ENCODE measurements around the gene PGM1.
A peak's percentile ranks its signal among the peaks of the same experiment; 100 is the strongest.

PGM1 gene

GRCh38 chr1:63593303-63593885 lies at the start of gene PGM1:
Gene PGM1 (plus strand): TSS chr1:63593411. CDS start chr1:63593489, 78 bp downstream.
- no peak for TF ChIP-seq EZH2phosphoT487 (IDR thresholded peaks at IDR 0.05; ENCODE audit: borderline replicate concordance)
- TF ChIP-seq CTCF (conservative IDR thresholded peaks at IDR 0.05; ENCODE audit: low read length), result no peak
- peak within 1 kb of the TSS; percentile 99 for H3K4me3 ChIP-seq (ENCODE audit: low read length, poor library complexity, severe bottlenecking)
- peak within 1 kb of the TSS; percentile 86 for H3K4me2 ChIP-seq (ENCODE audit: low read depth, low read length, poor library complexity, severe bottlenecking)
- no peaks in the 10 kb centered on the region for H3F3A ChIP-seq (ENCODE audit: low read depth)
- H3K9ac ChIP-seq (ENCODE audit: low read depth, low read length, poor library complexity, severe bottlenecking), result peak within 1 kb of the TSS; percentile 89
- peaks cover 32% of the 10 kb centered on the region for H3K4me1 ChIP-seq (ENCODE audit: insufficient read depth, low read length, poor library complexity, severe bottlenecking)
- peak within 1 kb of the TSS; percentile 98 for H2AFZ ChIP-seq (ENCODE audit: low read length)
- H3K9me2 ChIP-seq (replicated peaks; ENCODE audit: low read depth, low read length), result no peaks in the 10 kb centered on the region
- H4K20me1 ChIP-seq (ENCODE audit: insufficient read depth, low read length, poor library complexity, severe bottlenecking), result peaks cover 18% of the 10 kb centered on the region
- no peaks in the 10 kb centered on the region for H3K27me3 ChIP-seq (ENCODE audit: insufficient read depth, low read length, poor library complexity, severe bottlenecking)
- H3K36me3 ChIP-seq (ENCODE audit: insufficient read depth, low read length), result no peaks in the 10 kb centered on the region
- H3K79me2 ChIP-seq (ENCODE audit: insufficient read depth, low read length), result peaks cover 63% of the 10 kb centered on the region
- H3K9me3 ChIP-seq (ENCODE audit: insufficient read depth, low read depth, low read length), result no peaks in the 10 kb centered on the region

GRCh38 chr1:63545780-63546179 lies 47.4 kb upstream of the PGM1 start:
- TF ChIP-seq CTCF (conservative IDR thresholded peaks at IDR 0.05; ENCODE audit: low read length) (no peak), EZH2phosphoT487 (IDR thresholded peaks at IDR 0.05; ENCODE audit: borderline replicate concordance) (no peak)
- Histone ChIP-seq H3K9me2 (replicated peaks; ENCODE audit: low read depth, low read length) (no peaks in the 10 kb centered on the region), H4K20me1 (ENCODE audit: insufficient read depth, low read length, poor library complexity, severe bottlenecking) (no peaks in the 10 kb centered on the region), H3K4me1 (ENCODE audit: insufficient read depth, low read length, poor library complexity, severe bottlenecking) (no peaks in the 10 kb centered on the region), H3F3A (ENCODE audit: low read depth) (no peaks in the 10 kb centered on the region), H3K4me2 (ENCODE audit: low read depth, low read length, poor library complexity, severe bottlenecking) (no peak overlapping the region), H3K9me3 (ENCODE audit: insufficient read depth, low read depth, low read length) (no peaks in the 10 kb centered on the region), H3K79me2 (ENCODE audit: insufficient read depth, low read length) (no peaks in the 10 kb centered on the region), H3K36me3 (ENCODE audit: insufficient read depth, low read length) (no peaks in the 10 kb centered on the region), H3K4me3 (ENCODE audit: low read length, poor library complexity, severe bottlenecking) (no peak overlapping the region), H3K9ac (ENCODE audit: low read depth, low read length, poor library complexity, severe bottlenecking) (no peak overlapping the region), H3K27me3 (ENCODE audit: insufficient read depth, low read length, poor library complexity, severe bottlenecking) (no peaks in the 10 kb centered on the region), H2AFZ (ENCODE audit: low read length) (no peak overlapping the region)

GRCh38 chr1:63547621-63548294 lies 45.5 kb upstream of the PGM1 start:
- H3K36me3 ChIP-seq (ENCODE audit: insufficient read depth, low read length), result no peaks in the 10 kb centered on the region
- H3K79me2 ChIP-seq (ENCODE audit: insufficient read depth, low read length), result no peaks in the 10 kb centered on the region
- H3K9ac ChIP-seq (ENCODE audit: low read depth, low read length, poor library complexity, severe bottlenecking), result no peak overlapping the region
- no peak for TF ChIP-seq EZH2phosphoT487 (IDR thresholded peaks at IDR 0.05; ENCODE audit: borderline replicate concordance)
- no peak for TF ChIP-seq CTCF (conservative IDR thresholded peaks at IDR 0.05; ENCODE audit: low read length)
- H2AFZ ChIP-seq (ENCODE audit: low read length), result no peak overlapping the region
- H3K4me3 ChIP-seq (ENCODE audit: low read length, poor library complexity, severe bottlenecking), result no peak overlapping the region
- no peaks in the 10 kb centered on the region for H3K9me3 ChIP-seq (ENCODE audit: insufficient read depth, low read depth, low read length)
- H3K4me1 ChIP-seq (ENCODE audit: insufficient read depth, low read length, poor library complexity, severe bottlenecking), result no peaks in the 10 kb centered on the region
- no peak overlapping the region for H3K4me2 ChIP-seq (ENCODE audit: low read depth, low read length, poor library complexity, severe bottlenecking)
- no peaks in the 10 kb centered on the region for H4K20me1 ChIP-seq (ENCODE audit: insufficient read depth, low read length, poor library complexity, severe bottlenecking)
- no peaks in the 10 kb centered on the region for H3F3A ChIP-seq (ENCODE audit: low read depth)
- no peaks in the 10 kb centered on the region for H3K9me2 ChIP-seq (replicated peaks; ENCODE audit: low read depth, low read length)
- no peaks in the 10 kb centered on the region for H3K27me3 ChIP-seq (ENCODE audit: insufficient read depth, low read length, poor library complexity, severe bottlenecking)
